GM23338 (cell line): ENCODE results near the gene ADIPOR2. TPM values are rescaled to one million over a fixed set of nuclear protein-coding genes. Genes with fewer than 3 reads are reported as not detected.

Source experiments
- ATAC-seq: fragments of 200-7000 bp; cut with Tn5 transposase; 3 replicates; pipeline ENCODE4 v1.9.1; 2020
- DNase-seq: peaks from one replicate; pipeline ENCODE4 v3.0.0-alpha.2; 2015; ENCODE audit warnings: low spot score
- H2AFZ ChIP-seq: fragments of 200-600 bp; sonication (generic); 2 replicates; pipeline ENCODE4 v1.8.0; 2016; ENCODE audit warnings: antibody characterized with exemption, mild to moderate bottlenecking, moderate library complexity
- H3F3A ChIP-seq: fragments of 200-600 bp; sonication (generic); replicated peaks from 2 replicates; pipeline ENCODE4 v1.8.0; 2017; ENCODE audit warnings: antibody characterized with exemption, mixed run types, low read depth
- H3K27ac ChIP-seq: fragments of 200-600 bp; sonication (generic); 2 replicates; pipeline ENCODE4 v1.6.1; 2016; ENCODE audit warnings: low read depth
- H3K27me3 ChIP-seq: fragments of 200-600 bp; sonication (generic); 2 replicates; pipeline ENCODE4 v1.8.0; 2016; ENCODE audit warnings: mild to moderate bottlenecking, mixed run types, moderate library complexity; ENCODE audit not compliant: insufficient read depth
- H3K36me3 ChIP-seq: fragments of 200-600 bp; sonication (generic); 2 replicates; pipeline ENCODE4 v1.8.0; 2016; ENCODE audit warnings: mild to moderate bottlenecking; ENCODE audit not compliant: insufficient read depth
- H3K4me1 ChIP-seq: fragments of 200-600 bp; sonication (generic); 2 replicates; pipeline ENCODE4 v1.8.0; 2016; ENCODE audit warnings: mild to moderate bottlenecking, moderate library complexity; ENCODE audit not compliant: insufficient read depth
- H3K4me2 ChIP-seq: fragments of 200-600 bp; sonication (generic); 2 replicates; pipeline ENCODE4 v1.7.1; 2017; ENCODE audit warnings: mixed run types
- H3K4me3 ChIP-seq: fragments of 200-600 bp; sonication (generic); 2 replicates; pipeline ENCODE4 v1.6.1; 2016; ENCODE audit warnings: mixed run types
- H3K79me2 ChIP-seq: fragments of 200-600 bp; sonication (generic); replicated peaks from 2 replicates; pipeline ENCODE4 v1.8.0; 2017; ENCODE audit warnings: mild to moderate bottlenecking; ENCODE audit not compliant: insufficient read depth
- H3K9me2 ChIP-seq: fragments of 200-600 bp; sonication (generic); 2 replicates; pipeline ENCODE4 v1.8.0; 2017; ENCODE audit not compliant: insufficient read depth
- H4K20me1 ChIP-seq: fragments of 200-600 bp; sonication (generic); replicated peaks from 2 replicates; pipeline ENCODE4 v1.8.0; 2017; ENCODE audit warnings: mild to moderate bottlenecking; ENCODE audit not compliant: insufficient read depth
- H3K27ac Mint-ChIP-seq: 2 replicates; pipeline ENCODE4 v1.8.0; 2020; ENCODE audit warnings: inconsistent platforms, mild to moderate bottlenecking, moderate library complexity, mixed read lengths
- H3K27me3 Mint-ChIP-seq: 3 replicates; pipeline ENCODE4 v1.8.0; 2022; ENCODE audit warnings: low read depth, mild to moderate bottlenecking, moderate library complexity, mixed read lengths, inconsistent platforms; ENCODE audit not compliant: insufficient read depth, poor library complexity
- H3K36me3 Mint-ChIP-seq: 3 replicates; pipeline ENCODE4 v1.8.0; 2021; ENCODE audit warnings: low read depth, mild to moderate bottlenecking, inconsistent platforms, moderate library complexity, mixed read lengths
- H3K4me1 Mint-ChIP-seq: 3 replicates; pipeline ENCODE4 v1.8.0; 2020; ENCODE audit warnings: mild to moderate bottlenecking, inconsistent platforms, mixed read lengths
- H3K4me3 Mint-ChIP-seq: 3 replicates; pipeline ENCODE4 v1.8.0; 2021; ENCODE audit warnings: moderate library complexity, mild to moderate bottlenecking, inconsistent platforms, mixed read lengths
- H3K9me3 Mint-ChIP-seq: 3 replicates; pipeline ENCODE4 v1.8.0; 2020; ENCODE audit warnings: moderate library complexity, mild to moderate bottlenecking, inconsistent platforms, mixed read lengths
- CREB1 ChIP-seq: fragments of 250-450 bp; sonication (Bioruptor Pico); IDR thresholded peaks from 2 replicates; pipeline ENCODE4 v1.5.0; 2020; ENCODE audit warnings: low read depth, mild to moderate bottlenecking, moderate library complexity
- ETS1 ChIP-seq: IDR thresholded peaks from 2 replicates; pipeline ENCODE4 v1.6.1; 2016; ENCODE audit warnings: antibody characterized with exemption
- EZH2 ChIP-seq: fragments of 200-600 bp; sonication (generic); IDR thresholded peaks from one replicate; pipeline ENCODE4 v1.8.0; 2017; ENCODE audit warnings: antibody characterized with exemption, mild to moderate bottlenecking, low read depth; ENCODE audit not compliant: unreplicated experiment
- EZH2phosphoT487 ChIP-seq: fragments of 200-600 bp; sonication (generic); IDR thresholded peaks from one replicate; pipeline ENCODE4 v1.8.1; 2018; ENCODE audit warnings: antibody characterized with exemption; ENCODE audit not compliant: unreplicated experiment
- JUNB ChIP-seq: IDR thresholded peaks from one replicate; pipeline ENCODE4 v1.6.1; 2016; ENCODE audit warnings: antibody characterized with exemption; ENCODE audit not compliant: unreplicated experiment
- NANOG ChIP-seq: IDR thresholded peaks from 2 replicates; pipeline ENCODE4 v1.6.1; 2016; ENCODE audit warnings: antibody characterized with exemption, borderline replicate concordance
- POLR2AphosphoS5 ChIP-seq: IDR thresholded peaks from 2 replicates; pipeline ENCODE4 v1.6.1; 2016; ENCODE audit warnings: antibody characterized with exemption, low read depth
- STAT1 ChIP-seq: IDR thresholded peaks from one replicate; pipeline ENCODE4 v1.6.1; 2016; ENCODE audit warnings: antibody characterized with exemption; ENCODE audit not compliant: unreplicated experiment
- ZNF114 ChIP-seq: fragments of 250-450 bp; sonication (Bioruptor Pico); IDR thresholded peaks from 2 replicates; pipeline ENCODE4 v1.5.0; 2020; ENCODE audit warnings: mild to moderate bottlenecking, moderate library complexity
- ZNF331 ChIP-seq: fragments of 250-450 bp; sonication (Bioruptor Pico); IDR thresholded peaks from 2 replicates; pipeline ENCODE4 v1.5.0; 2020; ENCODE audit warnings: low read depth, mild to moderate bottlenecking, moderate library complexity
- long read RNA-seq: library from polyadenylated mRNA; unstranded; transcript quantifications from one replicate; pipeline ENCODE4 v2.0.0, GENCODE V29; 2020; ENCODE audit not compliant: unreplicated experiment
- polyA plus RNA-seq: library from polyadenylated mRNA; unstranded; fragments of >200 nt; fragmentation: Nextera tagmentation; extraction: Ambion mirVana; gene quantifications from 2 replicates; pipeline ENCODE4 v1.2.1, GENCODE V29; 2016
- total RNA-seq: library from RNA; depleted of rRNA; stranded (reverse); fragments of >200 nt; shearing (Covaris generic); gene quantifications from 2 replicates; pipeline ENCODE4 v1.2.3, GENCODE V29; 2014; rRNA removed

ADIPOR2 gene
- total RNA-seq (36.2 and 36.3 TPM in 2 replicates), polyA plus RNA-seq (11.4 and 11.7 TPM in 2 replicates)
- long read RNA-seq, partial matches to known transcripts: 0 of 3 reads
- long read RNA-seq, other reads (novel, unspliced or antisense): 3 of 3 reads

DNA sequence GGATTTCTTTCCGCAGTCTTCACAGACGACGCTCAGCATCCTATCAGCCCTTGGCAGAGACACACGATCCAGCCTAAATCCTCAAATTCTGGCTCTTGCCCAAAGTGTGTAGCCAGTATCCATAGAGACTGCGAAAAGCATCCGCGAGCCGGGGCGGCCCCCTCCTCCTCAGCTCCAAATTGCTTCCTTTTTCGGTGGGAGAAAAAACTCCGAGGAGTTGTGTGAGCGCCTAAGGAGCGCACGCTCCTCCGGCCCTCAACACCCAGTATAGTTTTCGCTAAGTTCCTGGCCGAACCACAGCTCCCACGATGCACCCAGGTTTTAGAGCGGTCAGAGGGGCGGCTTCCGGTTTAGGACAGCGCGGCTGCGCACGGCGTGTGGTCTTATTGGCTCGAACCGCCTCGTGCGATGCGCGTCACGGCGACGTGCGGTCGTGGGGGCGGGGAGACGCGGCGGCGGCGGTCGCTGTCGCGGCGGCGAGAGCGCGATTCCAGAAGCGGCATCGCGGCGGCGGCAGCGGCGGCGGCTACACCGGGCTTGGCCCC lies at the start of gene ADIPOR2:
ADIPOR2 (plus strand) TSS at position 493 of the 545 bp plus-strand sequence. CDS start 63,274 bp downstream, outside the sequence.
- peaks cover 11% of the 10 kb centered on the region for H3K27me3 Mint-ChIP-seq
- peak within 1 kb of the TSS; percentile 98 for H3K27ac Mint-ChIP-seq
- Histone ChIP-seq H3K36me3 (no peaks in the 10 kb centered on the region), H3K79me2 (peaks cover 43% of the 10 kb centered on the region), H2AFZ (peak within 1 kb of the TSS; percentile 83), H3K27me3 (no peaks in the 10 kb centered on the region), H3F3A (no peaks in the 10 kb centered on the region), H3K4me2 (peak within 1 kb of the TSS; percentile 85), H3K9me2 (no peaks in the 10 kb centered on the region), H3K4me1 (peaks cover 9% of the 10 kb centered on the region), H3K27ac (peak within 1 kb of the TSS; percentile 94), H3K4me3 (peak within 1 kb of the TSS; percentile 96), H4K20me1 (0 out of 2 replicates have a peak, but pooled peaks cover 16% of the 10 kb centered on the region)
- H3K36me3 Mint-ChIP-seq: peaks cover 10% of the 10 kb centered on the region
- DNase-seq (peak; percentile 99), ATAC-seq (peak; percentile 96)
- no peaks in the 10 kb centered on the region for H3K9me3 Mint-ChIP-seq
- peak; percentile 96 for TF ChIP-seq CREB1 (CRISPR knock-in tag)
- no peak for TF ChIP-seq EZH2
- no peak for TF ChIP-seq EZH2phosphoT487
- peak; percentile 81; the same call in 1 of the 2 replicates for TF ChIP-seq ETS1
- peak; percentile 84 for TF ChIP-seq POLR2AphosphoS5
- H3K4me1 Mint-ChIP-seq: peaks cover 15% of the 10 kb centered on the region
- peak within 1 kb of the TSS; percentile 91 for H3K4me3 Mint-ChIP-seq

DNA sequence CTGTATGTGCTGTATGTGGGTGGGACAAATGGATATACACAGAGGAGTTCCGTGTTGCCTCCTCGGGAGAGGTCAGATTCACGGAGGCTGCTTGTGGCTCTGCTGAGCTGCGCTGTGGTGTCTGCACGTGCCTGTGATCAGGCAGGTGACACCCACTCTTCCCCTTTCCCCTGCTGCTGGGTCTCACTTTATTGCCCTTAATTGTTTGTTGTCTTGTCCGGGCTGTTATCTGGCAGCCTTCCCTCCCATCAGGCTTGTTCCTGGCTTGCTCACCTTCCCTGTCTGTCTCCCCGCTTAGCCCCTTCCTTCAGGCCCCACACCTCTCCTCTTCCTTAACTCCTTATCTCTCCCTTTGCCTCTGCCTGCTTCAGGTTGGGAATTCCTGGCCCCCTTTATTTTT lies 48.4 kb upstream of the ADIPOR2 start:
- Histone ChIP-seq H3K9me2 (no peaks in the 10 kb centered on the region), H3K4me1 (peaks cover 12% of the 10 kb centered on the region; the same call in 1 of the 2 replicates), H3K4me3 (no peak overlapping the region), H3K27me3 (peaks cover 18% of the 10 kb centered on the region), H4K20me1 (no peaks in the 10 kb centered on the region), H3K27ac (no peak overlapping the region), H3K79me2 (no peaks in the 10 kb centered on the region), H3K36me3 (no peaks in the 10 kb centered on the region), H3F3A (peaks cover 7% of the 10 kb centered on the region; the same call in 1 of the 2 replicates), H3K4me2 (no peak overlapping the region), H2AFZ (no peak overlapping the region)
- Mint-ChIP-seq H3K27ac (no peak overlapping the region), H3K9me3 (no peaks in the 10 kb centered on the region), H3K36me3 (no peaks in the 10 kb centered on the region; the same call in 2 of the 3 replicates), H3K4me3 (no peak overlapping the region), H3K27me3 (peaks cover 13% of the 10 kb centered on the region), H3K4me1 (peaks cover 11% of the 10 kb centered on the region; the same call in 2 of the 3 replicates)
- TF ChIP-seq EZH2phosphoT487 (no peak), EZH2 (no peak), JUNB (no peak), ZNF114 (CRISPR knock-in tag) (no peak), CREB1 (CRISPR knock-in tag) (no peak)
- DNase-seq (no peak), ATAC-seq (no peak)

GRCh38 chr12:1643043-1643442 lies 47.8 kb upstream of the ADIPOR2 start:
- ATAC-seq (no peak), DNase-seq (no peak)
- H3K79me2 ChIP-seq: no peaks in the 10 kb centered on the region
- H3K27ac Mint-ChIP-seq: no peak overlapping the region
- no peaks in the 10 kb centered on the region for H3K9me2 ChIP-seq
- H2AFZ ChIP-seq: no peak overlapping the region
- H3K4me3 Mint-ChIP-seq: no peak overlapping the region
- no peaks in the 10 kb centered on the region for H4K20me1 ChIP-seq
- H3K36me3 ChIP-seq: no peaks in the 10 kb centered on the region
- peaks cover 11% of the 10 kb centered on the region; the same call in 2 of the 3 replicates for H3K4me1 Mint-ChIP-seq
- no peak overlapping the region for H3K27ac ChIP-seq
- no peak overlapping the region for H3K4me2 ChIP-seq
- H3K4me3 ChIP-seq: no peak overlapping the region
- H3K9me3 Mint-ChIP-seq: no peaks in the 10 kb centered on the region
- peaks cover 13% of the 10 kb centered on the region for H3K27me3 Mint-ChIP-seq
- peaks cover 7% of the 10 kb centered on the region; the same call in 1 of the 2 replicates for H3F3A ChIP-seq
- H3K36me3 Mint-ChIP-seq: no peaks in the 10 kb centered on the region; the same call in 2 of the 3 replicates
- peaks cover 12% of the 10 kb centered on the region; the same call in 1 of the 2 replicates for H3K4me1 ChIP-seq
- peaks cover 18% of the 10 kb centered on the region for H3K27me3 ChIP-seq
- TF ChIP-seq ETS1 (no peak), NANOG (no peak), STAT1 (no peak), JUNB (no peak), ZNF331 (no peak), ZNF114 (CRISPR knock-in tag) (no peak)
